SU-DHL-6 (cell line): ENCODE measurements around the gene KHSRP.

Experiments
- CTCF ChIP-seq: fragments of 200-600 bp; sonication (generic); IDR thresholded peaks from one replicate; pipeline ENCODE4 v1.5.1; 2017; ENCODE audit warnings: antibody characterized with exemption, mild to moderate bottlenecking, low read length, moderate library complexity; ENCODE audit not compliant: insufficient read depth, poor library complexity, severe bottlenecking
- EZH2phosphoT487 ChIP-seq: fragments of 200-600 bp; sonication (generic), shearing (Covaris generic); conservative IDR thresholded peaks from 2 replicates; pipeline ENCODE4 v1.6.1; 2018; ENCODE audit warnings: mild to moderate bottlenecking, antibody characterized with exemption, low read length, moderate library complexity, mixed read lengths

DNA sequence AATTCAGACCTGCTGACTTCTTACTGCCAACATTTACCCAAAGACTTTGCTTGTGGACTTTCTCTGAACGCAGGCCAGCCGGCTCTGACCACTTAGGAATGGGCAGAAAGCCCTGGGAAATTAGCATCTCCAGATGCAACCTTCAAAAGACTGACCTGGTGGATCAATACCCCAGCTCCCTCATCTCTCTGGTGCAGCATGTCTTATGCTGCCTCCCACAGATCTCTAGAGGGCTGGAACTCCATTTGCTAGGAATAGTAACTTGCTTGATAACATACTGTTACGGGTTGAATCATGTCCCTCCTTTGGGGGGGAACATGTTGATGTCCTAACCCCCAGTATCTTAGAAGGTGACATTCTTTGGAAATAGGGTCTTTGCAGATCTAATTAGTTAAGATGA lies 21.8 kb upstream of the KHSRP start:
- TF ChIP-seq CTCF (no peak), EZH2phosphoT487 (no peak)
